ENCODE measurements around the gene GFER.

Gene GFER

GRCh38 chr16:1984347-1985225, 593 bp downstream of the GFER start:
- TF ChIP-seq POLR2A (IDR thresholded peaks at IDR 0.05; ENCODE audit: low read length): peak; percentile 39
- no peak for TF ChIP-seq GATA1 (IDR thresholded peaks at IDR 0.05; ENCODE audit: low read depth, low read length)
- DNase-seq: no peak

GRCh38 chr16:1985466-1986150, 1.6 kb downstream of the GFER start:
- TF ChIP-seq POLR2A (IDR thresholded peaks at IDR 0.05; ENCODE audit: low read length) (no peak), GATA1 (IDR thresholded peaks at IDR 0.05; ENCODE audit: low read depth, low read length) (no peak)
- no peak for DNase-seq

- no peak for DNase-seq
- TF ChIP-seq GATA1 (IDR thresholded peaks at IDR 0.05; ENCODE audit: low read depth, low read length) (no peak), POLR2A (IDR thresholded peaks at IDR 0.05; ENCODE audit: low read length) (no peak)
Observed at GRCh38 chr16:1987198-1987597, 3.2 kb downstream of the GFER start.

DNA sequence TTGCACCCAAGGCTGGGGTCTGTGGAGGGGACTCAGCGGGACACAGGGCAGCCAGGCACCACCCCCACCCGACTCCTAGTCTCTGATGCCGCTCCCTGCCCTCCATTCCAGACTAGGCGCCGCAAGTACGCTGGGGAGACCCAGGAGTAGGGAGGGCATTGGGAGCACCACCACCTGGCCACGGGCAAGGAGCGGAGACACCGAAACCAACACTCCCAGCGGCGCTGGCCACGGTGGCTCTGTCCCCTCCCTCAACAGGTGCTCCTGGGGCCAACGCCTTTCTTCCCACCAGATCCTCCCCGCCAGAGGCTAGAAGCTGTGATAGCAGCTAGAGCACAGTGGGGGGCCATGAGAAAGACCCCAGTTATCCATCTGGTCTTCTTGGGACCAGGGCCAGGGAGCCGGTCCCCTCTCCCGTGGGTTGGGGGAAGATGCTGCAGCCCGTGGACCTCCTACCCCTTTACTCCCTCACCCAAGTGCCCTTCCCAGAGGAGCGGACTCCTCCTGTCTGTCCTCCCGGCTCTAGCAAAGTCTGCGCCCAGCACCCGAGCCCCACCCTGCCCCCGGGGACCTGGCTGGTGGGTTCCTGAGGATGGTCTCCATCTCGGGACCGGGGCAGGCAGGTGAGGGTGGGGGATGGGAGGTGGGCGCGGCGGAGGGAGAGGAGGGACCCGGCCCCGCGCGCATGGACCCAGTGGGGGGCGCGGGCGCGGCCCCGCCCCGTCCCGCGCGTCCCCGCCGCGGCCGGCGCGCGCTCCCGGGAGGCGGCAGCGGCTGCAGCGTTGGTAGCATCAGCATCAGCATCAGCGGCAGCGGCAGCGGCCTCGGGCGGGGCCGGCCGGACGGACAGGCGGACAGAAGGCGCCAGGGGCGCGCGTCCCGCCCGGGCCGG, 5.5 kb downstream of the GFER start, which contains the start of gene SYNGR3:
Gene SYNGR3 (plus strand): TSS at position 762 of the 892 bp plus-strand sequence. CDS start 133 bp downstream, outside the sequence.
- no peak for TF ChIP-seq POLR2A (IDR thresholded peaks at IDR 0.05; ENCODE audit: low read length)
- no peak for TF ChIP-seq GATA1 (IDR thresholded peaks at IDR 0.05; ENCODE audit: low read depth, low read length)
- peak; percentile 27 to 35 for DNase-seq

DNA sequence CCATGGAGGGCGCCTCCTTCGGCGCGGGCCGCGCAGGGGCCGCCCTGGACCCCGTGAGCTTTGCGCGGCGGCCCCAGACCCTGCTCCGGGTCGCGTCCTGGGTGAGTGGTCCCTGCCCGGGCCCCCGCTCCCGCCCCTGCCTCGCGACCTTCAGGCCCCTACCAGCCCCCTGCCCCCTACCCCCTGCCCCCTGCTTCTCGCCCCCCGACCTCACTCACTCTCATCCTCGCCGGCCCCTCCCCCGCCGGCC, 6.0 kb downstream of the GFER start:
- DNase-seq: no peak
- no peak for TF ChIP-seq GATA1 (IDR thresholded peaks at IDR 0.05; ENCODE audit: low read depth, low read length)
- TF ChIP-seq POLR2A (IDR thresholded peaks at IDR 0.05; ENCODE audit: low read length): no peak

- peak; percentile 39 to 60 for DNase-seq
- TF ChIP-seq GATA1 (IDR thresholded peaks at IDR 0.05; ENCODE audit: low read depth, low read length): no peak
- no peak for TF ChIP-seq POLR2A (IDR thresholded peaks at IDR 0.05; ENCODE audit: low read length)
Observed at GRCh38 chr16:1990351-1991134, 6.5 kb downstream of the GFER start.

DNA sequence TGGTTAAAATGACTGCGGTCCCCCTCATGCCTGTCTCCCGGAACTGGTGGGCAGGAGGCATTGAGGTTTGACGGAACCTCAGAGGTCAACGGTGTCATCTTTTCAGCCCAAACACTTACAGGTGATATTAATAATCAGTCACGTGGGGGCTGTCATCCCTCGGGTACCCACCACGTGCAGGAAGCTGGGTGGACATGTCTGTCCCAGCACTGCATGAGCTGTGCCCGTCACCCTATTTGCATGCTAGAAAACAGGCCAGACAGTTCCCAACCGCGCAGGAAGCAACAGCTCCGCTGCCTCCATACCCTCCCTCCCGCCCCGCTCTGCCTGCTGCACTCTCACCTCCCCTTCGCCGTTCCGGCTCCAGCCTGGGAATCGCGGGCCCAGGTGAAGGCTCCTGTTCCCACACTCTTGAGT, 7.2 kb downstream of the GFER start:
- DNase-seq: no peak

DNA sequence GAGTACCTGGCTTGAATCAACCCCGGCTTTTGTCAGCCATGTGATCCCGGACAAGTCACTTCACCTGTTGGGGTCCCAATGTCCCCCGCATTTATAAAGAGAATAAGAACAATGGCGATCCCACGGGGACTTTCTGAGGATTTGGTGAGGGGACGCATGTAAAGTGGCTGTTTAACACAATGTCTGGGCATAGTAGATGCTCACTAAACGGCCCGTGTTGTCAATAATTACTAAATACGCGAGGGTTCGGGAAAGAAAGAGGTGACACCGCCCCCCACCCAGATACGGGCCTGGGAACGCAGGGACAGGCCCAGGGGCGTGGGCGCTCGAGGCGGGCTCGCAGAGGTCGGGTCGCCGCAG, 7.6 kb downstream of the GFER start:
- TF ChIP-seq GATA1 (IDR thresholded peaks at IDR 0.05; ENCODE audit: low read depth, low read length) (no peak), POLR2A (IDR thresholded peaks at IDR 0.05; ENCODE audit: low read length) (no peak)
- no peak for DNase-seq

More for the DNA sequence above, 7.2 kb downstream of the GFER start:
- no peak for TF ChIP-seq GATA1 (IDR thresholded peaks at IDR 0.05; ENCODE audit: low read depth, low read length)
- TF ChIP-seq POLR2A (IDR thresholded peaks at IDR 0.05; ENCODE audit: low read length): no peak

DNA sequence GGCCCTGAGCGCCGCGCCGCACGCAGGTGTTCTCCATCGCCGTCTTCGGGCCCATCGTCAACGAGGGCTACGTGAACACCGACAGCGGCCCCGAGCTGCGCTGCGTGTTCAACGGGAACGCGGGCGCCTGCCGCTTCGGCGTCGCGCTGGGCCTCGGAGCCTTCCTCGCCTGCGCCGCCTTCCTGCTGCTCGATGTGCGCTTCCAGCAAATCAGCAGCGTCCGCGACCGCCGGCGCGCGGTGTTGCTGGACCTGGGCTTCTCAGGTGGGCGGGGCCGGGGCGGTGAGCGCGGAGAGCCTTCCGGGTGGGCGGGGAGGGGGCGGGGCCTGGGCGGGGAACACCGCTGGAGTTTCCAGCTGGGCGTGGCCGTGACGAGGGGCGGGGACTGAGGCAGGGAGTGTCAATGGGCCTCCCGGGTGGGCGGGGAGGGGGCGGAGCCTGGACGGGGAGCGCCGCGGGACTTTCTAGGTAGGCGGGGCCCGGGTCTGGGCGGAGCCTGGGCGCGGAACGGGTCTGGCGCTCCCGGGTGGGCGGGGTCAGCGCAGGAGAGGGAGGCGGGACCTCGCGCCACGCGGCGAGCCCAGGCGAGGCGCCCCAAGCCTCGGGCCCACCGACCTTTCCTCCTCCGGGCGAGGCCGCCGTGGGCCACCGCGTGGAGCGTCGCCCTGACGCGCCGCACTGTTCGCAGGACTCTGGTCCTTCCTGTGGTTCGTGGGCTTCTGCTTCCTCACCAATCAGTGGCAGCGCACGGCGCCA, 8.1 kb downstream of the GFER start:
- TF ChIP-seq GATA1 (IDR thresholded peaks at IDR 0.05; ENCODE audit: low read depth, low read length) (no peak), POLR2A (IDR thresholded peaks at IDR 0.05; ENCODE audit: low read length) (no peak)
- peak; percentile 94 to 98 for DNase-seq

- no peak for DNase-seq
- TF ChIP-seq GATA1 (IDR thresholded peaks at IDR 0.05; ENCODE audit: low read depth, low read length) (no peak), POLR2A (IDR thresholded peaks at IDR 0.05; ENCODE audit: low read length) (no peak)
Observed at GRCh38 chr16:1992704-1993317, 8.8 kb downstream of the GFER start.

GRCh38 chr16:1993731-1994131, 9.7 kb downstream of the GFER start:
- no peak for DNase-seq

More at GRCh38 chr16:1993731-1994131, 9.7 kb downstream of the GFER start:
- TF ChIP-seq POLR2A (IDR thresholded peaks at IDR 0.05; ENCODE audit: low read length): no peak
- TF ChIP-seq GATA1 (IDR thresholded peaks at IDR 0.05; ENCODE audit: low read depth, low read length): no peak
